SKM-1 (cell line): ENCODE measurements around the gene SCGB3A1.
A peak's percentile ranks its signal among the peaks of the same experiment; 100 is the strongest.

ENCODE experiments used
- DNase-seq: peaks from one replicate; lab custom pipeline; 2025; ENCODE audit not compliant: unreplicated experiment; lab: John Stamatoyannopoulos, UW

Gene SCGB3A1

GRCh38 chr5:180625791-180626660 is 34.7 kb upstream of the SCGB3A1 start:
- no peak for DNase-seq

- DNase-seq, result no peak
Observed at GRCh38 chr5:180625125-180625790, 34.0 kb upstream of the SCGB3A1 start.

DNA sequence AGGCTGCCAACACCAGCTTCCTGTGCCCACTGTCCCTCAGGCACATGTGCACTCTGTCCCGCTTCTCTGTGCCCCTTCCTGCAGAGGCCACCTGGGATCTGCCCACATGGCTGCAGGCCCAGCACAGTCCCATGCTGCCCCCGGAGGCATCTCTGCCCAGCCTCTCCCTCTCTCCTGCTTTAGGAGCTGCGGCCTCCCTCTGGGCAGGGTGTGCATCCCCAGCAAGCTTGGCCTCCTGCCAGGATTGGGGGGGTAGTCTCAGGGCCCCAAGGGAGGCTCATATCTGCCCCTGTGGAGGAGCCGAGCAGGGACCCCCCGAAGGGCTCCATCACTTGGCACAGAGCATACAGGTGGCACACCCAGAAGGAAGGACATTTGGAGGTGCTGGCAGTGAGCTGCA is 33.3 kb upstream of the SCGB3A1 start:
- no peak for DNase-seq

- no peak for DNase-seq
Observed at GRCh38 chr5:180623844-180624243, 32.5 kb upstream of the SCGB3A1 start.

DNA sequence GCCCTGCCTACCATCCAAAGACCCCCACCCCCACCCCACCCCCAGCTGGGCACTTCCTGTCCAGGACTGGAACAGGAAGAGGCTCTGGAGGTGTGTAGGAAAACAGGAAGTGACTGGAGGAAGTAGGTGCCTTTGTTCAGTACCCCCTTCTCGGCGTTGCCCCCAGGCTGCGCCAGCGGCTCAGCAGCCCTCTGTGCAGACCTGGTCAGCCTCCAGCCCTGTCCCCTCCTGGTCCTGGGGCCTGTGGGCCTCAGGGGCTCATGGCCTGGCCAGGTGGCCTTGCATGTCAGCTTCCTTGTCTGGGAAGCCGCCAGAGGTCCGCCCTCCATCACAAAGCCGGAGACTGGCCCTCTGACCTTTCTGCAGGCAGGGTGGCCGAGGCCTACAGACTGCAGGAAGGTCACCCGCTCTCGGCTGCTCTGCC is 32.1 kb upstream of the SCGB3A1 start:
- DNase-seq, result no peak

DNA sequence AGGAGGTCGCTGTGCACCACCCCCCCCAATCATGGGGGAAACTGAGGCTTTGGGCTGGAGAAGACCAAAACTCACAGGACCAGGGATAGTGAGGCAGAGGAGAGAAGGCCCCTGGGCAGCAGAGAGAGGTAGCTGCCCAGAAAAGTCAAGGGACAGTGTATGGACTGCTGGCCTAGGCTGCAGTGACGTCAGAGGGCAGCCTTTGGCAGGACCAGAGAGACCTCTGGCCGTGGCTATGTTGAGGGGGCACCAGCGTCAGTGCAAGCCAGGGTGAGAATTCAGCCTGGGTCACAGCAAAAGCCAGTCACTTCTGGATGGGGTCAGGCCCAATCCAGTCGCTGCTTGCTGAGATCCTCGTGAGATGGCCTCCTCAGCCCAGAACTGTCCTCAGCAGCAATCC is 31.6 kb upstream of the SCGB3A1 start:
- no peak for DNase-seq

DNA sequence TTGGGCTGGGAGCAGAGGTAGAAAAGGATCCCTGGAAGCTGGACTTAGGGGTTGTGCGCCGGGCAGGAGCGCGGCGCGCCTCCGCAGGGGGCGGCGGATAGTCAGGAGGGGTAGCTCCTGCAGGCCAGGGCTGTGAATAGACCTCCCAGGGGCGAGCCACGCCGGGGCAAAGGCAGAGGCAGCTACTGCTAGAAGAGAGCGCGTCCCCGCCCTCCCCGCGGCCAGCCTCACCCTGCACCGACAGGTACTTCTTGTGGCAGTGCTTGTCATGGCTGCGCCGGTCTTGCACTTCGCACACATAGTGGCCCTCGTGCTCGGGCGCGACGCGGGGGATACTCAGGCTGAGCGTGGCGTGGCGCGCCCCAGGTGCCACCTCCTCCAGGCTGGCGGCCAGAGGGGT is 30.0 kb upstream of the SCGB3A1 start:
- DNase-seq, result no peak

DNA sequence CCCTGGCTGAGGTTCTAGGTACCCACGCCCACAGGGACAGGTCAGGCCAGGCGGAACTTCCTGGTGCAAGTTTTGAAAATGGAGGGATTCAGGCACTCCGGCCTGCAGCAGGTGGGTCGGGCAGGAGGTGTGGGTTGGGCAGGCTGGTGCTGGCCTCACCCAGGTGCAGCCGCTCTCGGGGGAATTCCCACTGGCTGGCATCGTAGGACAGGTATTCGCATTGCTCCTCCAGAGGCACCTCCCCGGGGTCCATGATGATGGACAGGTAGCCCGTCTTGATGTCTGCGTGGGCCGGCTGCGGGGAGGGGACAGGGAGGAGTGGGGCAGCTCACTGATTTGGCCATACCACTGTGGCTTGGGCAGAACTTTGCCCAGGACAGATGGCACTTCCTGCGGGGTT is 28.7 kb upstream of the SCGB3A1 start:
- DNase-seq, result no peak

- no peak for DNase-seq
Observed at GRCh38 chr5:180619563-180619915, 28.2 kb upstream of the SCGB3A1 start.

- DNase-seq, result peak; percentile 4
Observed at GRCh38 chr5:180618829-180619562, 27.7 kb upstream of the SCGB3A1 start.

DNA sequence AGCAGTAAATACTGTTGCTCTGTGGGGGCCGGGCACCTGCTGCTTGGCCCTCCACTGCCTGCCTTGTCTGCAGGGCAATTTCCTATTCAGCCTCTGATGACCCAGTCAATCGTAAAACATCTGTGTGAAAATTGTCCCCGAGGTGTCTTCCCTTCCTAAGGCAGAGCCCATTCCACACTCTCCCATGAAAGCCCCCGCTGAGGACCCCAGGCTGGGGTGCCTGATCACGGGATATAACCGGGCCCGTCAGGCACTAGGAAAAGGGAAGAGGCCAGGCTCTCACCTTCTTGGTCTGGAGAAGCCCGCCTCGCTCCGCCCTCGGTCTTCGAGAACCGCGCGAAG is 27.2 kb upstream of the SCGB3A1 start:
- no peak for DNase-seq

DNA sequence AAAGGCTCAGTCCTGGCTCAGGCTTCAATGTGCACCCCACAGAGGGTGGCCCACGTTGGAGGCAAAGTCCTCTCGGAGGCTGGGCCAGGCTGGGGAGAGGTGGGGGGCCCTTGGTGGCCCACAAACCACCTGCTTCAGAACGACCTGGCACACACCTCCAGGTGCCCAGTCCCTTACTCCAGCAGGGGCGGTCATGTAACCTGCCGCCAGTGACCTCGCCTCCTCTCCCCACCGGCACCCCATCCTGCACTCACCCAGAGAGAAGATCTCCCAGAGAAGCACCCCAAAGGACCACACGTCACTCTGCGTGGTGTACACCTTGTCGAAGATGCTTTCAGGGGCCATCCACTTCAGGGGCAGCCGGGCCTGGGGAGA is 22.5 kb upstream of the SCGB3A1 start:
- DNase-seq, result no peak

- no peak for DNase-seq
Observed at GRCh38 chr5:180613188-180613813, 22.0 kb upstream of the SCGB3A1 start.

DNA sequence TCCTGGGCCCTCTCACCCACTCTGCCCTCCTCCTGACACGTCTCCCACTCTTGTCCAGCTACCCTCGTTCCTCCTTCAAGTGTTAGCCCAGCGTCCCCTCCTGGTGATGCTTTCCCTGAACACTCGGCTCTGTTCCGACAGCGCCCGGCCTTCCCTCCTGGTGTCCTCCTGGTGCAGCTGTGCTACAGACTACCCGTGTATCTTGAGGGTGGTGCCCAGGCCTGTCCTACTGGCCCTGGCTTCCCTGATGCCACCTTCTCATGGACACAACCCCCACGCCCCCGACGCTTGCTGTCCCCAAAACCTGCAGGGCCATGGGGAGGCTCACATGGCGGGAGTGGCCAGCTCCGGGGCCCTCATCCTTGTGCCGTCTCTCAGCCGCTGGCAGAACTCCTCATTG is 21.4 kb upstream of the SCGB3A1 start:
- no peak for DNase-seq

GRCh38 chr5:180611140-180611850 is 20.0 kb upstream of the SCGB3A1 start:
- DNase-seq, result no peak

DNA sequence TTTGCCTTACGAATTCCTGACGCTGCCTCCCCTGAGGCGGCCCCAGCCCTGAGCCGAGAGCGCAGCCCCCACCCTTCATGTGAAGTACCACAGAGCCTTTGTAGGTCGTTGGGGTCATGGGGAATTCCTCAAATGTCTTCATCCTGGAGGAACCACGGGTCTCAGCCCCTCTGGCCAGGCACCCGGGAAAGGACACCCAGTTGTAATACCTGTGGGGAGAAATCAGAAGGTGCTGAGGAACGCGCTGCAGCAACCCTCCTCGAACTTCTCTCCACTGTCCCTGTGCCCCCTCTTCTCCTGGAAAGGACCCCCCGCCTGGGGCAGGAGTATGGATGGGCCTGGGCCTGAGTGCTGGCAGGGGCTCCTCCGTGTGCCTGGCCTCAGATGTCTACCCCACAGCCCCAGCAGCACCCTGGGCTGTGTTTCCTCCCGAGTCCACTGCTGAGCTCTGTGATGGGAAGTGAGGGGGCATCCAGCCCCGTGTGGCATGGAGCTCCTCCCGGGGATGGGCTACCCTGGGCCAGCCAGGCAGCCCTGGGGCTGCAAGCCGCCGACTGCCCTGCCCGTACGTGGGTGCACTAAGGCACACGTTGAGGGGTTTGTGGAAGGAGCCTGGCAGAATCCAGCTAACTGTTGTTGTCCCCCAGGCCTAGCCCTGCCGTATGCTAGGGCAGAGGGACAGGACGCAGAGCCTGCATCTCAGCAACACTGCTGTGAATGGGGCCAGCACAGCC is 18.7 kb upstream of the SCGB3A1 start:
- DNase-seq, result no peak

DNA sequence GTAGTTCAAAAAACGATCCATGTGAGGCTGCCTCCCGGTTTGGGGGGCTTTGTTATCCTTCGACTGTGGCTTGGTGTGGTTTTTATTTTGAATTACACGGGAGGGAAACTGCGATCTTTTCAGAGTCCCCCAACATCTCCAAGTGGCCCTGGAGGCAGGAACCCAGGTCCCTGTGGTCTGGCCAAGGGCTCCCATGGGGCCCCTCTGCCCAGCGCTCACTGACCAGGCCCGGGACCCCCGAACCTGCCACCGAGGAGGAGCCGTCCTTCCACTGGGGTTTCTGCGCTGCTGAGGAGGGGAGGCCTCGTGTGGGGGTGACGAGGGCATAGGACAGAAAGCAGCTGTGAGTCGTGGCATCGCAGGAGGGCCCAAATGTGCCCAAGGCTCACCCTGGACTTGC is 18.1 kb upstream of the SCGB3A1 start:
- DNase-seq, result no peak

DNA sequence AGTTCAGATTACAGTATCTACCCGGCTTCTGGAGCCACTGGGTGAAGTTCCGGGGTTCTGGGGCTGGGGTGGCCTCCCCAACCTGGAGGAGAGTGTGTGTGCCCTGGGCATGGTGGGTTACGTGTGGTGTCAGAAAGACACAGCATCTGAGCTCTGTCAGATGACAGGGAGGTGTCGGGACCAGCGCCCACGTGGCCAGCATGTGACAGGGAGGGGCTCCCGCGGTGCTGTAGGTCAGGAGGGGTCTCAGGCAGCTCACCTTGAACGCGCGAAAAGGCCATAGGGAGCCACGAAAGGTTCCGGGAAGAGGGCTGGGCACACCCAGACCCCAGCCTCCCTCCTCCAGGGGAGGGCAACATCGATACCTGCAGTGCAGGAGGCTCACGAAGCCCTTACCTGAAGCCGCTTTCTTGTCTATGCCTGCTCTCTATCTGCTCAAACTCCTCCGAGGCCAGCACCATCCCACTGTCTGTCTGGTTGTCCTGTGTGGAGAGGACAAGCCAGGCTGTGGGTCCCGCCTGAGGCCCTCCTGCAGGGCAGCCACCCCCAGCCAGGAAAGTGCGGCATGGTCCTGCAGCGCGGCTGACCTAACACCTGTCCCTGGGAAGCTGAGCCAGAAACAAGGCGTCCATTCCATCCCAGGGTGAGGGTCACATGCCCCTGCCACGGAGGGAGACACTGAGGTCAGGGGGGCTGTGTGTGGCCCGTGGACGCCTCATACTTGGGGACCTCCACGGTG is 17.4 kb upstream of the SCGB3A1 start:
- DNase-seq, result no peak

GRCh38 chr5:180607861-180608571 is 16.7 kb upstream of the SCGB3A1 start:
- no peak for DNase-seq
